Progenitor cell of endocrine pancreas (in vitro differentiated cells): ENCODE measurements around the gene EPC1. TPM values are rescaled to one million over a fixed set of nuclear protein-coding genes. Genes with fewer than 3 reads are reported as not detected.
"Not testable (repeated sequence)": the region's sequence is repeated elsewhere in the genome, so short reads cannot be mapped to it uniquely, and the experiment has no call there.

Experiments
- DNase-seq: peaks from one replicate; pipeline ENCODE4 v3.0.0; 2021; ENCODE audit warnings: low spot score; ENCODE audit not compliant: unreplicated experiment
- H3K27ac Mint-ChIP-seq: 2 replicates; pipeline ENCODE4 v1.8.0; 2021; ENCODE audit warnings: mild to moderate bottlenecking, moderate library complexity, mixed read lengths
- H3K27me3 Mint-ChIP-seq: 2 replicates; pipeline ENCODE4 v1.8.0; 2021; ENCODE audit warnings: mixed read lengths
- H3K36me3 Mint-ChIP-seq: 2 replicates; pipeline ENCODE4 v1.8.0; 2022; ENCODE audit warnings: mixed read lengths; ENCODE audit not compliant: insufficient read depth
- H3K4me1 Mint-ChIP-seq: 2 replicates; pipeline ENCODE4 v1.8.0; 2021; ENCODE audit warnings: low read depth, mixed read lengths
- H3K4me3 Mint-ChIP-seq: 2 replicates; pipeline ENCODE4 v1.8.0; 2021; ENCODE audit warnings: low read depth, mild to moderate bottlenecking, moderate library complexity, mixed read lengths
- H3K9me3 Mint-ChIP-seq: 2 replicates; pipeline ENCODE4 v1.8.0; 2021; ENCODE audit warnings: low read depth, mixed read lengths
- total RNA-seq: library from RNA; stranded (reverse); gene quantifications from 2 replicates; pipeline ENCODE4 v1.2.1, GENCODE V29; 2021
- TF ChIP-seq, protein P1 (sequence below): fragments of 200-600 bp; sonication (generic); IDR thresholded peaks from one replicate; pipeline ENCODE4 v1.5.0; 2021; ENCODE audit warnings: antibody characterized with exemption, mild to moderate bottlenecking; ENCODE audit not compliant: unreplicated experiment

The EPC1 gene
- total RNA-seq, 1 donor from 2014 or later = 61.6 TPM

DNA sequence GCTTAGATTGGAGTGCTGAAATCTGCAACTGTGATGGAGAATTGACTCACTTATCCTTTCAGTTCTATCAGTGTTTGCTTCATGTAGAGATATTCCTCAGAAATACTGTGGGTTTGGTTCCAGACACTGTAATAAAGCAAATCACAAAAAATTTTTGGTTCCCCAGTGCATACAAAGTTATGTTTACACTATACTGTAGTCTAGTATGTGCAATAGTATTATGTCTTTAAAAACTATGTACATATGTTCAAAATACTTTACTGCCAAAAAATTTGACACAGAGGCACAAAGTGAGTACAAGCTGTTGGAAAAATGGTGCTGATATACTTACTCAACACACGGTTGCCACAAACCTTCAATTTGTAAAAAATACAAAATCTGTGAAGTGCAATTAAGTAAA, 112.5 kb downstream of the EPC1 start:
- Mint-ChIP-seq H3K27me3 (no peaks in the 10 kb centered on the region), H3K36me3 (peaks cover 5% of the 10 kb centered on the region), H3K4me3 (no peak overlapping the region), H3K4me1 (peaks cover 11% of the 10 kb centered on the region), H3K9me3 (peaks cover 5% of the 10 kb centered on the region), H3K27ac (no peak overlapping the region)
- no peak for DNase-seq
- TF ChIP-seq, protein P1, sequence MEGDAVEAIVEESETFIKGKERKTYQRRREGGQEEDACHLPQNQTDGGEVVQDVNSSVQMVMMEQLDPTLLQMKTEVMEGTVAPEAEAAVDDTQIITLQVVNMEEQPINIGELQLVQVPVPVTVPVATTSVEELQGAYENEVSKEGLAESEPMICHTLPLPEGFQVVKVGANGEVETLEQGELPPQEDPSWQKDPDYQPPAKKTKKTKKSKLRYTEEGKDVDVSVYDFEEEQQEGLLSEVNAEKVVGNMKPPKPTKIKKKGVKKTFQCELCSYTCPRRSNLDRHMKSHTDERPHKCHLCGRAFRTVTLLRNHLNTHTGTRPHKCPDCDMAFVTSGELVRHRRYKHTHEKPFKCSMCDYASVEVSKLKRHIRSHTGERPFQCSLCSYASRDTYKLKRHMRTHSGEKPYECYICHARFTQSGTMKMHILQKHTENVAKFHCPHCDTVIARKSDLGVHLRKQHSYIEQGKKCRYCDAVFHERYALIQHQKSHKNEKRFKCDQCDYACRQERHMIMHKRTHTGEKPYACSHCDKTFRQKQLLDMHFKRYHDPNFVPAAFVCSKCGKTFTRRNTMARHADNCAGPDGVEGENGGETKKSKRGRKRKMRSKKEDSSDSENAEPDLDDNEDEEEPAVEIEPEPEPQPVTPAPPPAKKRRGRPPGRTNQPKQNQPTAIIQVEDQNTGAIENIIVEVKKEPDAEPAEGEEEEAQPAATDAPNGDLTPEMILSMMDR = no peak

DNA sequence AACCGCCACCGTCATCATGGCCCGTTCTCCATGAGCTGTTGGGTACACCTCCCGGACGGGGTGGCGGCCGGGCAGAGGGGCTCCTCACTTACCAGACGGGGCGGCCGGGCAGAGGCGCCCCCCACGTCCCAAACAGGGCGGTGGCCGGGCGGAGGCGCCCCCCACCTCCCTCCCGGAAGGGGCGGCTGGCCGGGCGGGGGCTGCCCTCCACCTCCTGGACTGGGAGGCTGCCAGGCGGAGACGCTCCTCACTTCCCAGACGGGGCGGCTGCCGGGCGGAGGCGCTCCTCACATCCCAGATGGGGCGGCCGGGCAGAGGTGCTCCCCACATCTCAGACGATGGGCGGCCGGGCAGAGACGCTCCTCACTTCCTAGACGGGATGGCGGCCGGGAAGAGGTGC, 113.6 kb downstream of the EPC1 start:
- H3K9me3 Mint-ChIP-seq, H3K4me3 Mint-ChIP-seq, H3K27ac Mint-ChIP-seq, H3K27me3 Mint-ChIP-seq, DNase-seq, H3K36me3 Mint-ChIP-seq: not testable (repeated sequence)
- H3K4me1 Mint-ChIP-seq = peaks cover 11% of the 10 kb centered on the region

DNA sequence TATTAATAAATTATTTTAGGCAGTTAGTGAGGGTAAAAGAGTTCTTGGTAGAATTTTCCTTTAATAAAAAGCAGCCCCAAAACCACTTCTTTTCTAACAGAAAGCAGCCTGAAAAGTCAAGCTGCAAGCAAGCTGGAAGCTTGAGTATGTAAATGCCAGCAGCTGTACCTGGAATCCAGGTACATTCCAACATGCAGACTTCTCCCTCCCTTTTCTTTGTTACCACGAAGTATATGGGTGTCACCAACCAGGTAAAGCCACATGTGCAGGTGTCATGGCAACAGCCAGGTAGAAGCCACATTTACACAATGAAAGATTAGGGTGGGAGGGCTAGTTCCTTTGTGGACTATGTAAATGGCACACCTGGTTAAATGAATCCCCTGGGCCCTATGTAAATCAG, 114.6 kb downstream of the EPC1 start:
- H3K36me3 Mint-ChIP-seq = peaks cover 5% of the 10 kb centered on the region
- peaks cover 11% of the 10 kb centered on the region for H3K4me1 Mint-ChIP-seq
- no peak overlapping the region for H3K4me3 Mint-ChIP-seq
- TF ChIP-seq, protein P1 = no peak
- DNase-seq = no peak
- peaks cover 5% of the 10 kb centered on the region for H3K9me3 Mint-ChIP-seq
- H3K27me3 Mint-ChIP-seq = no peaks in the 10 kb centered on the region
- H3K27ac Mint-ChIP-seq = peak overlapping the region; percentile 89

DNA sequence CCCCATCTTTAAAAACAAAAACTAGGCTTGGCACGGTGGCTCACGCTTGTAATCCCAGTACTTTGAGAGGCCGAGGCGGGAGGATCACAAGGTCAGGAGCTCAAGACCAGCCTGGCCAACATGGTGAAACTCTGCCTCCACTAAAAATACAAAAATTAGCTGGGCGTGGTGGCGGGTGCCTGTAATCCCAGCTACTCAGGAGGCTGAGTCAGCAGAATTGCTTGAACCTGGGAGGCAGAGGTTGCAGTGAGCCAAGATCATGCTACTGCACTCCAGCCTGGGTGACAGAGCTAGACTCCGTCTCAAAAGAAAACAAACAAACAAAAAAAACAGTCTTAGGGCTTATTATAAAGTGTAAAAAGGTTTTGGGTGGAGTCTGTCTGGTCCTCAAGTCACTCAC, 117.2 kb downstream of the EPC1 start:
- Mint-ChIP-seq H3K27ac (peak overlapping the region; percentile 62), H3K4me1 (peaks cover 11% of the 10 kb centered on the region)
- not testable (repeated sequence) for H3K9me3 Mint-ChIP-seq, H3K27me3 Mint-ChIP-seq, DNase-seq, H3K4me3 Mint-ChIP-seq, H3K36me3 Mint-ChIP-seq

DNA sequence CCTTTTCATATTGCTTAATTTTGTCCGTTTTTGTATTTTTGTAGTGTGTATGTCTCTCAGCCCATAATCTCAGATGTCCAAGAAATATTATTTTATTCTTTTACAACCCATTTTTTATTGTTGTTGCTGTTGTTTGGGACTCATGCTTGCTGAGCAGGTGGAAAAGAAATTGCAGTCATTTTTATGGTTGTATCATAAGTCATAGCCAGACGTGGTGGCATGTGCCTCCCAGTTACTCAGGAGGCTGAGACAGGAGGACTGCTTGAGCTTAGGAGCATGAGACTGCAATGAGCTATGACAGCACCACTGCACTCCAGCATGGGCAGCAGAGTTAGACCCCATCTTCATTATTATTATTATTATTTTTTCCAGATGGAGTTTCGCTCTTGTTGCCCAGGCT, 117.8 kb downstream of the EPC1 start:
- H3K36me3 Mint-ChIP-seq = peaks cover 1% of the 10 kb centered on the region
- peaks cover 4% of the 10 kb centered on the region for H3K9me3 Mint-ChIP-seq
- H3K4me1 Mint-ChIP-seq = peaks cover 9% of the 10 kb centered on the region
- no peaks in the 10 kb centered on the region for H3K27me3 Mint-ChIP-seq
- no peak overlapping the region for H3K27ac Mint-ChIP-seq
- TF ChIP-seq, protein P1 = no peak
- no peak overlapping the region for H3K4me3 Mint-ChIP-seq
- DNase-seq = no peak

DNA sequence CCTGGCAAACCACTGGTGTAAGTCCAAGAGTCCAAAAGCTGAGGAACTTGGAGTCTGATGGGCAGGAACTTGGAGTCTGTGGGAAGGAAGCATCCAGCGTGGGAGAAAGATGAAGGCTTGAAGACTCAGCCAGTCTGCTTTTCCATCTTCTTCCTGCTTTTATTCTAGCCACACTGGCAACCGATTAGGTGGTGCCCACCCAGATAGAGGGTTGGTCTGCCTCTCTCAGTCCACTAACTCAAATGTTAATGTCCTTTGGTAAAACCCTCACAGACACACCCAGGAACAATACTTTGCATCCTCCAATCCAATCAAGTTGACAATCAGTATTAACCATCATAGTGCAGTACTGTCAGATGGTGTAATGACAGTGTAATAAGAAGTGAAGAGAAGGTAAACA, 119.2 kb downstream of the EPC1 start:
- DNase-seq = no peak
- peaks cover 9% of the 10 kb centered on the region for H3K4me1 Mint-ChIP-seq
- TF ChIP-seq, protein P1 = no peak
- no peaks in the 10 kb centered on the region for H3K36me3 Mint-ChIP-seq
- no peaks in the 10 kb centered on the region for H3K27me3 Mint-ChIP-seq
- H3K27ac Mint-ChIP-seq = no peak overlapping the region
- H3K9me3 Mint-ChIP-seq = peaks cover 8% of the 10 kb centered on the region
- no peak overlapping the region for H3K4me3 Mint-ChIP-seq
